ENCODE measurements around the gene TACR2.

Gene TACR2

GRCh38 chr10:69367469-69367868 lies 49.2 kb downstream of the TACR2 start:
- no peak for DNase-seq

GRCh38 chr10:69366738-69367137 lies 50.0 kb downstream of the TACR2 start:
- DNase-seq = no peak

GRCh38 chr10:69364232-69364940 lies 52.3 kb downstream of the TACR2 start:
- DNase-seq = no peak

GRCh38 chr10:69363666-69364065 lies 53.1 kb downstream of the TACR2 start:
- DNase-seq = no peak

GRCh38 chr10:69362471-69362954 lies 54.2 kb downstream of the TACR2 start:
- peak in 2 of 5 experiments; percentile 11 to 46 for DNase-seq

- no peak for DNase-seq
Observed at GRCh38 chr10:69361303-69361614, 55.5 kb downstream of the TACR2 start.

- DNase-seq = no peak
Observed at GRCh38 chr10:69360485-69361302, 56.0 kb downstream of the TACR2 start.

GRCh38 chr10:69359594-69359993 lies 57.1 kb downstream of the TACR2 start:
- peak in 2 of 5 experiments; percentile 74 to 82 for DNase-seq

GRCh38 chr10:69359148-69359547 lies 57.6 kb downstream of the TACR2 start:
- DNase-seq = peak in 1 of 5 experiments; percentile 12

GRCh38 chr10:69358148-69358795 lies 58.4 kb downstream of the TACR2 start:
- no peak for DNase-seq

- DNase-seq = no peak
Observed at GRCh38 chr10:69356187-69356586, 60.5 kb downstream of the TACR2 start.

- no peak for DNase-seq
Observed at GRCh38 chr10:69353977-69354635, 62.6 kb downstream of the TACR2 start.
